Measurements from ENCODE around the gene LUZP2.

GRCh38 chr11:24575392-24575791 is 78.5 kb downstream of the LUZP2 start:
- TF ChIP-seq RFX5 (IDR thresholded peaks at IDR 0.05; ENCODE audit: low read depth, low read length) (no peak), ZNF274 (IDR thresholded peaks at IDR 0.05; ENCODE audit: borderline replicate concordance, low read depth, low read length) (no peak), HINFP (tag; conservative IDR thresholded peaks at IDR 0.05; ENCODE audit: low read depth) (no peak)
